Measurements from ENCODE around the gene DAZAP1.

DAZAP1 gene

GRCh38 chr19:1385816-1386215 lies 21.6 kb upstream of the DAZAP1 start:
- Histone ChIP-seq H3K9me2 (replicated peaks; ENCODE audit: insufficient read depth, low read length) (no peaks in the 10 kb centered on the region), H3K9me3 (ENCODE audit: insufficient read depth, low read length) (no peaks in the 10 kb centered on the region), H3K79me2 (ENCODE audit: insufficient read depth, low read length) (peaks cover 13% of the 10 kb centered on the region), H3K27ac (ENCODE audit: low read depth, low read length) (no peak overlapping the region), H3F3A (ENCODE audit: insufficient read depth) (no peaks in the 10 kb centered on the region), H3K4me3 (ENCODE audit: insufficient read depth, low read length, poor library complexity, severe bottlenecking) (no peak overlapping the region), H3K4me2 (ENCODE audit: low read depth, low read length, poor library complexity, severe bottlenecking) (no peak overlapping the region), H3K36me3 (ENCODE audit: low read length) (no peaks in the 10 kb centered on the region), H3K9ac (ENCODE audit: low read length) (no peak overlapping the region), H4K20me1 (ENCODE audit: low read depth, low read length) (no peaks in the 10 kb centered on the region), H2AFZ (ENCODE audit: low read depth, low read length, severe bottlenecking) (no peak overlapping the region), H3K27me3 (ENCODE audit: low read length) (no peaks in the 10 kb centered on the region)
- TF ChIP-seq, protein P1, sequence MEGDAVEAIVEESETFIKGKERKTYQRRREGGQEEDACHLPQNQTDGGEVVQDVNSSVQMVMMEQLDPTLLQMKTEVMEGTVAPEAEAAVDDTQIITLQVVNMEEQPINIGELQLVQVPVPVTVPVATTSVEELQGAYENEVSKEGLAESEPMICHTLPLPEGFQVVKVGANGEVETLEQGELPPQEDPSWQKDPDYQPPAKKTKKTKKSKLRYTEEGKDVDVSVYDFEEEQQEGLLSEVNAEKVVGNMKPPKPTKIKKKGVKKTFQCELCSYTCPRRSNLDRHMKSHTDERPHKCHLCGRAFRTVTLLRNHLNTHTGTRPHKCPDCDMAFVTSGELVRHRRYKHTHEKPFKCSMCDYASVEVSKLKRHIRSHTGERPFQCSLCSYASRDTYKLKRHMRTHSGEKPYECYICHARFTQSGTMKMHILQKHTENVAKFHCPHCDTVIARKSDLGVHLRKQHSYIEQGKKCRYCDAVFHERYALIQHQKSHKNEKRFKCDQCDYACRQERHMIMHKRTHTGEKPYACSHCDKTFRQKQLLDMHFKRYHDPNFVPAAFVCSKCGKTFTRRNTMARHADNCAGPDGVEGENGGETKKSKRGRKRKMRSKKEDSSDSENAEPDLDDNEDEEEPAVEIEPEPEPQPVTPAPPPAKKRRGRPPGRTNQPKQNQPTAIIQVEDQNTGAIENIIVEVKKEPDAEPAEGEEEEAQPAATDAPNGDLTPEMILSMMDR (IDR thresholded peaks at IDR 0.05; ENCODE audit: insufficient read depth, low read length, poor library complexity, severe bottlenecking): no peak
- no peak for TF ChIP-seq EZH2phosphoT487 (conservative IDR thresholded peaks at IDR 0.05; ENCODE audit: low read length)

- no peaks in the 10 kb centered on the region for H3K9me2 ChIP-seq (replicated peaks; ENCODE audit: insufficient read depth, low read length)
- TF ChIP-seq, protein P1 (IDR thresholded peaks at IDR 0.05; ENCODE audit: insufficient read depth, low read length, poor library complexity, severe bottlenecking): no peak
- TF ChIP-seq EZH2phosphoT487 (conservative IDR thresholded peaks at IDR 0.05; ENCODE audit: low read length): no peak
- no peak overlapping the region for H3K9ac ChIP-seq (ENCODE audit: low read length)
- no peak overlapping the region for H3K27ac ChIP-seq (ENCODE audit: low read depth, low read length)
- H3K9me3 ChIP-seq (ENCODE audit: insufficient read depth, low read length): no peaks in the 10 kb centered on the region
- H3K27me3 ChIP-seq (ENCODE audit: low read length): no peaks in the 10 kb centered on the region
- H4K20me1 ChIP-seq (ENCODE audit: low read depth, low read length): no peaks in the 10 kb centered on the region
- H3K4me2 ChIP-seq (ENCODE audit: low read depth, low read length, poor library complexity, severe bottlenecking): no peak overlapping the region
- H2AFZ ChIP-seq (ENCODE audit: low read depth, low read length, severe bottlenecking): no peak overlapping the region
- no peak overlapping the region for H3K4me3 ChIP-seq (ENCODE audit: insufficient read depth, low read length, poor library complexity, severe bottlenecking)
- no peaks in the 10 kb centered on the region for H3F3A ChIP-seq (ENCODE audit: insufficient read depth)
- H3K36me3 ChIP-seq (ENCODE audit: low read length): no peaks in the 10 kb centered on the region
- peaks cover 13% of the 10 kb centered on the region for H3K79me2 ChIP-seq (ENCODE audit: insufficient read depth, low read length)
Measured at GRCh38 chr19:1386945-1387683, 20.3 kb upstream of the DAZAP1 start.

DNA sequence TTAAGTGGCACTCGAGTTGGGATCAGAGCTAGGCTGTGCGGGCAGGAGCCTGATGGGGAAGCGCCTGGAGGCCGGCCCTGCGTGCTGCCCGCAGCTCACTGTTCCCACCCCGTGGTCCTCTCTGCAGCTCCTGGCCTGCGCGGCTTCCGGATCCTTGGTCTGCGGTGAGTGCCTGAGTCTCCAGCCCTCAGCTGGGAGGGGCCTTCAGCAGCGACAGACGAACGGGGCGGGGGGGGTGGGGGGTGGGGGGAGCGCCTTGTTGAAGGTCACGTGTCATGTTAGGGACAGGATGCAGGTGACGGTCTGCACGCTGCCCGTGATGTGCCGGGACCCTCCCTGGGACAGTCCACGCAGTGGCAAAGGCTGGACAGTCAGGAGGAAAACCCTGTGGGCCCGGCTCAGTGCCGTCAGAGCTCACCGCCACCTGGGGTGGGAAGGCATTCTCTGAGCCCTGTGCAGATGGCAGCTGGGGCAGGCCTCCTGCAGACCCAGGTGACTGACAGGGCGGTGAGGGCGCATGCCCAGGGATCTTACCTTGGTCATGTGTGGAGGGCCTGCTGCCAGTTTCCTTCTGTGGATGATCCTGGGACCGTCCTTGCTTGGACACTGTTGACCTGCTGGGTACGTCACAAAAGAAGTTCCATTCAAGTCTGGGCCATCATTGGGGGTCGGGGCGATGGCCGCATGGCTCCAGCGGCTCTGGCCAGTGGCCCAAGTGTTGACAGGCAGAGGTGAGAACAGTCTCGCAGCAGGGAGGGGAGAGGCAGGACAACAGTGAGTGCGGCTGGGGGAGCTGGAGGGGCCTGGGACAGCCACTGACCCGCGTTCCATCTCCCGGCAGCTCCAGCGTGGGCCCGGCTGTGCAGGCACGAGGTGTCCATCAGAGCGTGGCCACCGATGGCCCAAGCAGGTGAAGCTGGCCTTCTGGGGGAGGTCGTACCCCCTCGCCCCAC lies 19.4 kb upstream of the DAZAP1 start:
- TF ChIP-seq, protein P1 (IDR thresholded peaks at IDR 0.05; ENCODE audit: insufficient read depth, low read length, poor library complexity, severe bottlenecking): no peak
- TF ChIP-seq EZH2phosphoT487 (conservative IDR thresholded peaks at IDR 0.05; ENCODE audit: low read length): no peak
- H3K4me3 ChIP-seq (ENCODE audit: insufficient read depth, low read length, poor library complexity, severe bottlenecking): no peak overlapping the region
- H3F3A ChIP-seq (ENCODE audit: insufficient read depth): no peaks in the 10 kb centered on the region

More for the DNA sequence above, 19.4 kb upstream of the DAZAP1 start:
- Histone ChIP-seq H3K4me2 (ENCODE audit: low read depth, low read length, poor library complexity, severe bottlenecking) (no peak overlapping the region), H2AFZ (ENCODE audit: low read depth, low read length, severe bottlenecking) (no peak overlapping the region), H4K20me1 (ENCODE audit: low read depth, low read length) (no peaks in the 10 kb centered on the region), H3K36me3 (ENCODE audit: low read length) (no peaks in the 10 kb centered on the region), H3K9me2 (replicated peaks; ENCODE audit: insufficient read depth, low read length) (no peaks in the 10 kb centered on the region), H3K9me3 (ENCODE audit: insufficient read depth, low read length) (no peaks in the 10 kb centered on the region), H3K9ac (ENCODE audit: low read length) (no peak overlapping the region), H3K79me2 (ENCODE audit: insufficient read depth, low read length) (peaks cover 13% of the 10 kb centered on the region), H3K27me3 (ENCODE audit: low read length) (no peaks in the 10 kb centered on the region), H3K27ac (ENCODE audit: low read depth, low read length) (no peak overlapping the region)
